HuH-7.5 (cell line): ENCODE results near the gene RNF146.
"Not testable (repeated sequence)": the region's sequence is repeated elsewhere in the genome, so short reads cannot be mapped to it uniquely, and the experiment has no call there.

ENCODE experiments used
- DNase-seq: peaks from one replicate; pipeline ENCODE4 v3.0.0; 2011; ENCODE audit warnings: low spot score

The RNF146 gene

GRCh38 chr6:127266178-127266891 is at the start of gene RNF146:
TSS of gene RNF146 (plus strand) at chr6:127266864. CDS start at chr6:127280339, 13,475 bp downstream.
- peak; percentile 68 for DNase-seq

DNA sequence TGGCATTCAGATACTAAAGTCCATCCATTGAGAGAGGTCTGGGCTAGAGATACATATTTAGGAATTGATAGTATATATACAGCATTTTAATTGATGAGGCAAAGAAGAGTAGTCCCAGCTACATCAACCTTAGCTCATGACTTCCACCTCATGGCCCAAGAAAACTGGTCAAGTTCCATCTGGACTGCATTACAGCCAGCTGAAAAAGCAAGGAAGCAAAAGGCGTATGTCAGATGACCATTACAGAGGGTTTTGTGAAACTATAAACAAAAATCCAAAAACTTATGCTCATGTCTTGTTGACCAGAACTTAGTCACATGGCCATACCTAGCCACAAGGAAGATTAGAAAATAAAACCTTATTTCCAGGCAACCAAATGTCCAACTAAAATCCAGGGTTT is 46.8 kb upstream of the RNF146 start:
- DNase-seq, result no peak

GRCh38 chr6:127221201-127221600 is 45.5 kb upstream of the RNF146 start:
- no peak for DNase-seq

DNA sequence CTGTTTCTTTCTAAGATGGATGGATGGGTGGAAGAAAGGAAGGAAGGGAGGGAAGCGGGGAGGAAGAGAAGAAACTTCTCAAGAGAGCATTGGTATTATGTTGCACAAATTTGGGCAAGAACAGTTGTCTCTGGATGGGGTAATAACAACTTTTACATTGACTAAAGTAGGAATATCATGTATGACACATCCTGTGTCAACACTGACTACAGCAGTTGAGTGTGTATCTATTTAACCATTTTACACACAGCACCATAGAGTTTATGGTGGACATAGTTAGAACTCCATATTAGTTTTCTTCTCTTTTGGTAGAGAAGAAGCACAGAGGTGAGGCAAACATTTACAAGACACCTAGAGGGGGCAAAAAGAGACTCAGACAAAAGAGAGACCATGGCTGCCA is 44.2 kb upstream of the RNF146 start:
- no peak for DNase-seq

DNA sequence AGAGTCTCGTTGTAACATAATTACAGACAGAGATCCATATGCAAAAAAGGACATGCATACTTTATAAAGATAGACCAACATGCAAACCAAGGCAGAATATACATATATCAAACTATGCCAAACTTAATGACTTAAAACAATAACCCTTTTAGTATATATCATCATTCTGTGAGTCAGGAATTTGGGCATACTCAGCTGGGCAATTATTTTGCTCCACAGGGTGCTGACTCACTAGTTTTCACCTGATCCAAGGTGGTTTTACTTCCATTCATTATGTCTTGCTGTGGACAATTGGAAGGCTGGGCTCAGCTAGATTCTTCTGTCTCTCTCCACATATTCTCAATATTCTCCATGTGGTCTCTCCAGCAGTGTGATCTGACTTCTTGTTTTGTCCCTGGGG is 41.2 kb upstream of the RNF146 start:
- DNase-seq, result no peak

- DNase-seq, result not testable (repeated sequence)
Observed at GRCh38 chr6:127233819-127234218, 32.8 kb upstream of the RNF146 start.

GRCh38 chr6:127243501-127243900 is 23.2 kb upstream of the RNF146 start:
- DNase-seq, result no peak

DNA sequence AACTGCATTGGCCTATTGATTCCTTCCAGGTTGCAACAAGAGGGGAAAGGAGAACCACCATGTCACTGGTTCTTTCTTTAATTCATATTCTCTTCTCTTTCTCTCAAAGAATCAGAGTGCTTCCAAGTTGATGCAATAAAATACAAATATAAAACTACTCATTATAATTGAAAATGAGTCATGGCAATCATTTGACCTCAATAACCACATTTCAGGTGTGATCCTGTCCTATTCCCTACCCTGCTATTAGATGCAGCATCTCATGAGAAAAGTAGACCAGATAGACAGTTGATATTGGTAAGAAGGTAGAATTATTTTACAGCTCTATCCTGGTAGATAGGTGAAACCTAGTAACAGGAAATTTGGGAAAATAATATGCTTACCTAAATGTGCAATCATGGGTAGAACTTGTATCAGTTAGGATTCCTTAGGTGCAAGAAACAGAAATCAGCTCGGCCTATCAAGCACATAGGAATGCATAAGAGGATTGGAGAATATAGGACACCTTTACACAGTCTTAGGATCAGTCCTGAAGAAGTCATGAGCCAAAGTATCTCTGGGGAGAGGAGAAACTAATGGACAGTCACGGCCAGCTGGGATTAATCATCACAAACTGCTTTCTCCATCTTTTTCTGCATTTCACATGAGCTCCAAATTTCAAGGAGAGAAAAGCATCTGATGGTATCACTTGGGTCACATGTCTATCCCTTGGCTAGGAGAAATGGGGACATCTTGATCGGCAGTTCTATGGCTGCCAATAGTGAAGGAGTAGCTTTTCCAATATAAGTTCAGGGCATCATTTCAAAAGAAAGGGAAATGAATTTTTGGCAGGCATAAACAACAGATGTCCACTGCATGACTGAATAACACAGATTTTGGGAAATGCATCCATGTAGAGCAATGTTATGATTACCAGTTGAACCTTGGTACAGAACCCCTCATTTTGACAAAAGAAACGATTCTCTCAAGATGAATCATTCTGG is 19.3 kb upstream of the RNF146 start:
- DNase-seq, result no peak

GRCh38 chr6:127249621-127250020 is 17.0 kb upstream of the RNF146 start:
- no peak for DNase-seq

GRCh38 chr6:127255286-127255685 is 11.4 kb upstream of the RNF146 start:
- no peak for DNase-seq

DNA sequence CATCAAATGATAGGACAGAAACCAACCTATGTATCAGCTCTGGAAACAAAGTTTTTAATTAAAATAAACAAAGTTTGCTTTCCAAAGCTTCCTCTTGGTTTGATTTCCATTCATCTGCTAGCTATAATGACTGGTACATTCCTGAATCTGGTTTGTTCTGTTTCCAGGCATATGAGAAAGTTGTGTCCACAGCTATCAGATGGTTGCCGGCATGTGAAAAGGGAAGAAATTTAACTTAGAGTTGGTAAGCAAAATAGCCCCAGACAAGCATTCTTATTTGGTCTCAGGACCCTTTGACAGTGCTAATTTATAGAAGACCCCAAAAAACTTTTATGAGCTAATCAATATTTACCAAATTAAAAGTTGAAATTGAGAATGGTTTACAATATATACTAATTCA is 3.8 kb upstream of the RNF146 start:
- no peak for DNase-seq

DNA sequence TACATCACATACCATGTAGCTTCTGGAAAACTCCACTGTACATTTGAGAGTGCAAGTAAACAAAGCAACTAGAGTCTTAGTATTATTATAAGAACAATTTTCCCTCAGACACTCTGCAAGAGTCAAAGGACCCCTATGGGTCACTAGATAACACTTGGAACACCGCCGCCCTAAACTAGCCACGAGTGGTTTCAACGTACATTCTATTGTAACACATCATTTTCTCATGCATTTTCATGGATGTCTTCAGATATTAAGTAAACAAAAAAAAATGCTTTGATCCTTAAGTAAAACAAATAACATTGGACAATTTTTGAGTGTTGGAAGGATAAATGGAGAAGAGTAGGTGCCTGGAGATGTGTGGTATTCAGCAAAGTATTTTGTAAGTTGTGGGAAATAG is 3.2 kb upstream of the RNF146 start:
- no peak for DNase-seq

GRCh38 chr6:127266892-127267645 is 405 bp downstream of the RNF146 start:
- peak; percentile 49 for DNase-seq

DNA sequence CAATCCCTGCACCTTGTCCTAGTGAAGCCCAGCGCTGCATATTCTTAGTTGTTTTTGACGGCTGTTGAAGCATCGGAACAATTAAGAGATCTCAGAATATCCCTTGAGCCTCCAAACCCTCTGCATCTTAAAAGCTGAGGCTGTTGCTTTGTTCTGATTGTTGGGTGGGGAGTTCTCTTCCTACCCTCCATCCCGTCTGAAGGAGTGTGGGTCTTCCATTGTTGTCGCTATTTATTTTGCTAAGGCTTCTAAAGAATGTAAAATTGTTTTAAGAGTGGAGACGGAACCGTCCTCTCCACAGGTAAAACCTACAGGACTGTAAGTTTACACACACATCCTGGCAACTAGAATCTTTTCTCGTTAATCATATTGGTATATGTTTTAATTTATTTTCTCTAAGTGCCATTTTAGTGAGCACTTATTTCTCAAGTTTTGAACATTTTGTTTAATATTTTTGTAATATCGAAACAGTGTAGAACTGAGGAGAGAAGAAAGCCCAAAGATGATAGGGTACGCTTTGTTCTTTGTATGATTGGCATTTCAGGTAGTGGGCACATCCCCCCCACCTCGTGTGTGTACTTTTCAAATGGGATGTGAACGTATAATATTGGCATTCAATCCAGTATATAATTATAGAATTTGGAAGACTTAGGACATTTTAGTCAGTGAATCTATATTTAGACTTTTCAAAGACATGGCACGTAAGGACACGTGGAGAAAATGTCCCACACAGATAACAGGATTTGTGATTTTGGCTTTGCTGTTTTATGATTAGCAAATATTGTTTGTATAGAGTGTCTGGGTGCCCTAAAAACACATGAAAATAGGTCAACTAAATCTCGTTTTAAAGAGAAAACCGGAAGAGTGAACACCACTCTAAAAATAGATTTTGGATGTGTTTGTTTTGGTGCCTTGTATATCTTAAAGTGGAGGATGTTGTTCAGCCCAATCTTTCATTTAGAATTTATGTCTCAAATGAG is 1.3 kb downstream of the RNF146 start:
- DNase-seq, result peak; percentile 22

DNA sequence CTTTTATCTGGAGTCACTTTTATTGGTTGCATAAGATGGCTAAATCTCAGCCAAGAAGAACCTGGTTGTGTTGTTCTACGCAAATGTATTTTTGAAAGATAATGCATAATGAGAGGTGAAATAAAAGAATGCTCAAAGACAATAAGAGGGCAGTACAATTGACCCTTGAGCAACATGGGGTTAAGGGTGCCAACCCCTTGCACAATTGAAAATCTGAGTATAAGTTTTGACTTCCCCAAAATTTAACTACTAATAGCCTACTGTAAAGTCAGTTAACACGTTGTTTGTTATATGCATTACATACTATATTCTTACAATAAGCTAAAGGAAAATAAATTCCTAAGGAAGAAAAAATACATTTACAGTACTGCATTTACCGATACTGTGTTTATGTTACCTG is 5.9 kb downstream of the RNF146 start:
- no peak for DNase-seq

- no peak for DNase-seq
Observed at GRCh38 chr6:127273499-127273898, 6.8 kb downstream of the RNF146 start.

DNA sequence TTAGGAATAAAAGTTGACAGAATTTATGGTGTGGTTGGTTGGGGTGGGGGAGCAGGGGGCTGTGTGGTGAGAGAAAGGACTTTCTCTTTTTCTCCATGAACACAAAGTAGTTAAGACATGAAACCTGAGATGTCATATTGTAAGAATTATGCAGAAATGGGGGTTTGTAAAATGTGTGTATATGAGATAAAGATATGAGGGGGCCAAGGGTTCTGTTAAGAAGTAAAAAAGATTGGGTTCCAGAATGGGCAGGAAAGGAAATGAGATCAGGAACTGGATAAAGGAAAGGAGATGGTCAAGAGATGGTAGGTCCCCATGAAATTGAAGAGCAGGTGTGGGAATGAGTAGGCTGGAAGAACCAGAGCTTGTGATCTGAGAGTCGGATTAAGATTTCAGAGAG is 9.7 kb downstream of the RNF146 start:
- DNase-seq, result no peak

- DNase-seq, result no peak
Observed at GRCh38 chr6:127277878-127278843, 11.5 kb downstream of the RNF146 start.

DNA sequence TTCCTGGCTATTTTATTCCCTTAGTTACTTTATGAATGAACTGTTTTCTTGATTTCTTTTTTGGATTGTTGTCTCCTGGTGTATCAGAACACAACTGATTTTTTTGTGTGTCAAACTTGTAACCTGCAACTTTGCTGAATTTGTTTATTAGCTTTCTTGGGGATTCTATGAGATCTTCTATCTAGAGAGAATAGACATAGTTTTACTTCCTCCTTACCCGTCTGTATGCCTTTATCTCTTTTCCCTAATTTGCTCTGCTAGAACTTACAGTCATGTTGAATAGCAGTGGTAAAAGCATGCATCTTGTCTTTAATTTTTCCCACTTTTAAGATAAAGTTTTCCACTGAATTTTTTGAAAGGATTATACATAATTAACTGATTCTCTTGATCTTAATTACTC is 13.2 kb downstream of the RNF146 start:
- DNase-seq, result no peak

GRCh38 chr6:127282184-127282583 is 15.5 kb downstream of the RNF146 start:
- no peak for DNase-seq
